Right lobe of liver (tissue), 6 donors: ENCODE data around the gene ASIC2. TPM values are rescaled to one million over a fixed set of nuclear protein-coding genes. Genes with fewer than 3 reads are reported as not detected.

ENCODE experiments used
- ATAC-seq, 4 donors: fragments of 200-7000 bp; cut with Tn5 transposase; one replicate each; pipeline ENCODE4 v1.9.1; 2020; ENCODE audit warnings: mild to moderate bottlenecking in 4 of 4, moderate library complexity in 4 of 4
- DNase-seq, 3 donors: peaks; one replicate each; pipeline ENCODE4 v3.0.0-alpha.2; 2020
- H3K27ac ChIP-seq, 3 donors: fragments of 200-600 bp; one replicate each; pipeline ENCODE4 v1.8.0; 2022
- H3K27me3 ChIP-seq, 2 donors: fragments of 200-600 bp; one replicate each; pipeline ENCODE4 v1.8.0; 2022
- H3K36me3 ChIP-seq, 4 donors: fragments of 200-600 bp; sonication (generic) in 1 of 4; one replicate each; pipeline versions ENCODE4 v1.5.1 to v1.8.0; 2017 to 2022; ENCODE audit warnings: control low read depth in 1 of 4
- H3K4me1 ChIP-seq, 4 donors: fragments of 200-600 bp; sonication (generic) in 1 of 4; one replicate each; pipeline versions ENCODE4 v1.5.1 to v1.8.0; 2017 to 2022; ENCODE audit warnings: control low read depth in 1 of 4
- H3K4me3 ChIP-seq, 3 donors: fragments of 200-600 bp; one replicate each; pipeline ENCODE4 v1.8.0; 2022
- H3K9me3 ChIP-seq, 4 donors: fragments of 200-600 bp; sonication (generic) in 1 of 4; one replicate each; pipeline versions ENCODE4 v1.5.1 to v1.8.0; 2017 to 2022; ENCODE audit warnings: control low read depth in 1 of 4
- CTCF ChIP-seq, 4 donors: fragments of 200-600 bp in 3 of 4; fragments of 450-650 bp in 1 of 4; IDR thresholded peaks; one replicate each; pipeline versions ENCODE4 v1.5.1 to v1.8.0; 2016 to 2022; ENCODE audit warnings: antibody characterized with exemption in 4 of 4, mild to moderate bottlenecking in 2 of 4
- POLR2A ChIP-seq: fragments of 450-650 bp; IDR thresholded peaks from one replicate; pipeline ENCODE4 v1.6.1; 2017; ENCODE audit warnings: antibody characterized with exemption, mild to moderate bottlenecking
- WGBS: methylation state at CpG from one replicate; pipeline ENCODE4 v1.1.6; 2018; ENCODE audit warnings: low coverage, low lambda C conversion rate; ENCODE audit not compliant: insufficient coverage; ENCODE audit errors: missing lambda C conversion rate; 5-methylcytosine and 5-hydroxymethylcytosine counted together
- intact Hi-C, 2 donors: fragments of 100-400 bp; cut with DNase I; formaldehyde crosslinking; loops; one replicate each; pipeline versions ENCODE4 v1.11.2 to v1.14.1; 2022
- total RNA-seq, 6 experiments: library from RNA; depleted of rRNA in 2 of 6; stranded (reverse); fragments of >200 nt in 2 of 6; fragmentation: NEBNext Ultra II Directional in 3 of 6; extraction: Animal tissue kit (Norgen Biotek cat#: 25700) in 3 of 6; gene quantifications; one replicate each; pipeline versions ENCODE4 v1.1.0 to v1.2.4, GENCODE V29; 2016 to 2023
- donor health status: DM: no; HTN: yes; CAD: no.
- donor health status: DM: no; HTN: no; CAD: no.
- donor health status: DM: no; HTN: no; CAD: no.
- donor health status: DM: no; HTN: yes; CAD: no.
- donor health status: DM: no; HTN: yes; CAD: no.

The ASIC2 gene
- total RNA-seq, 6 experiments from 2014 or later = 0.11 to 0.31 (median 0.12) TPM; not detected in 3

- Histone ChIP-seq H3K36me3 (no peaks in the 10 kb centered on the region), H3K9me3 (no peaks in the 10 kb centered on the region), H3K27me3 (no peaks in the 10 kb centered on the region), H3K27ac (no peak overlapping the region), H3K4me3 (no peak overlapping the region), H3K4me1 (peaks cover 0 to 7% (median 0%) of the 10 kb centered on the region in 4 donors)
- WGBS = 38% methylated on average over 5 of the region's 5 CpGs
- intact Hi-C loops = no loop called here
- TF ChIP-seq CTCF (IDR thresholded peaks at IDR 0.05) = no peak
- no peak for TF ChIP-seq POLR2A
- ATAC-seq = no peak
- no peak for DNase-seq
Measured at GRCh38 chr17:33229028-33229427, 64.1 kb downstream of the ASIC2 start.

- TF ChIP-seq CTCF (IDR thresholded peaks at IDR 0.05) = no peak
- no peak for TF ChIP-seq POLR2A
- WGBS = 38% methylated on average over 5 of the region's 5 CpGs
- no peak overlapping the region for H3K4me3 ChIP-seq
- H3K36me3 ChIP-seq = no peaks in the 10 kb centered on the region
- intact Hi-C loops = no loop called here
- H3K4me1 ChIP-seq = peaks cover 0 to 7% (median 0%) of the 10 kb centered on the region in 4 donors
- no peaks in the 10 kb centered on the region for H3K9me3 ChIP-seq
- ATAC-seq (peak in 1 of 4 donors; percentile 36), DNase-seq (peak in 1 of 3 donors; percentile 25)
- no peak overlapping the region for H3K27ac ChIP-seq
- no peaks in the 10 kb centered on the region for H3K27me3 ChIP-seq
Measured at GRCh38 chr17:33228548-33228947, 64.5 kb downstream of the ASIC2 start.

- DNase-seq (no peak), ATAC-seq (no peak)
- no peaks in the 10 kb centered on the region for H3K9me3 ChIP-seq
- intact Hi-C loops = no loop called here
- no peak overlapping the region for H3K4me3 ChIP-seq
- H3K4me1 ChIP-seq = peaks cover 0 to 7% (median 0%) of the 10 kb centered on the region in 4 donors
- no peak overlapping the region for H3K27ac ChIP-seq
- no peaks in the 10 kb centered on the region for H3K27me3 ChIP-seq
- no peaks in the 10 kb centered on the region for H3K36me3 ChIP-seq
- no peak for TF ChIP-seq CTCF (IDR thresholded peaks at IDR 0.05)
- no peak for TF ChIP-seq POLR2A
- WGBS = 54% methylated on average over 3 of the region's 3 CpGs
Measured at GRCh38 chr17:33227911-33228310, 65.2 kb downstream of the ASIC2 start.

- ATAC-seq (no peak), DNase-seq (no peak)
- H3K9me3 ChIP-seq = no peaks in the 10 kb centered on the region
- TF ChIP-seq CTCF (IDR thresholded peaks at IDR 0.05) = no peak
- no peak for TF ChIP-seq POLR2A
- intact Hi-C loops = no loop called here
- H3K27ac ChIP-seq = no peak overlapping the region
- H3K4me3 ChIP-seq = no peak overlapping the region
- no peaks in the 10 kb centered on the region for H3K27me3 ChIP-seq
- H3K36me3 ChIP-seq = no peaks in the 10 kb centered on the region
- peaks cover 0 to 7% (median 0%) of the 10 kb centered on the region in 4 donors for H3K4me1 ChIP-seq
Measured at GRCh38 chr17:33225994-33226393, 67.1 kb downstream of the ASIC2 start.

- TF ChIP-seq CTCF (IDR thresholded peaks at IDR 0.05) = no peak
- no peak for TF ChIP-seq POLR2A
- no peaks in the 10 kb centered on the region for H3K9me3 ChIP-seq
- ATAC-seq (peak; percentile 59 to 95 (median 86)), DNase-seq (peak; percentile 72 to 77 (median 75))
- 33% methylated on average over 1 of the region's 1 CpG for WGBS
- no peaks in the 10 kb centered on the region for H3K36me3 ChIP-seq
- no peaks in the 10 kb centered on the region for H3K27me3 ChIP-seq
- H3K4me3 ChIP-seq = no peak overlapping the region
- H3K4me1 ChIP-seq = peaks cover 0 to 7% (median 0%) of the 10 kb centered on the region in 4 donors
- intact Hi-C loops = no loop called here
- H3K27ac ChIP-seq = no peak overlapping the region
Measured at GRCh38 chr17:33225509-33225908, 67.6 kb downstream of the ASIC2 start.
